H1 (cell line): Measurements from ENCODE around the gene TCF7L2. TPM values are rescaled to one million over a fixed set of nuclear protein-coding genes. Genes with fewer than 3 reads are reported as not detected.

Experiments used
- CTCF ChIA-PET: fragments of 300-600 bp; sonication (Branson Sonifier 250); formaldehyde crosslinking; loops from one replicate; lab custom pipeline; 2021; ENCODE audit not compliant: partially characterized antibody; lab: Charles Lee
- POLR2A ChIA-PET: fragments of 300-600 bp; sonication (Branson Sonifier 250); formaldehyde crosslinking; loops from one replicate; lab custom pipeline; 2021; ENCODE audit warnings: inconsistent platforms; ENCODE audit not compliant: partially characterized antibody; lab: Charles Lee
- DNase-seq, 2 experiments: peaks; one replicate each; pipeline versions ENCODE4 v3.0.0 to v3.0.0-alpha.2; 2010 to 2022; ENCODE audit warnings: low spot score in 2 of 2, low read depth in 1 of 2, mixed read lengths in 1 of 2
- FAIRE-seq: peaks from 2 replicates; lab custom pipeline; 2011; peaks lifted over from hg19 to GRCh38; lab: Jason Lieb, UNC
- H2AFZ ChIP-seq: 2 replicates; pipeline ENCODE4 v1.8.1; 2012; ENCODE audit warnings: low read length, inconsistent platforms
- H2AK5ac ChIP-seq: 2 replicates; pipeline ENCODE4 v1.6.1; 2013; ENCODE audit warnings: low read depth, low read length
- H2BK120ac ChIP-seq: replicated peaks from 2 replicates; pipeline ENCODE3; 2013; ENCODE audit warnings: low read depth, low read length, inconsistent platforms
- H2BK12ac ChIP-seq: 2 replicates; pipeline ENCODE4 v1.6.1; 2013; ENCODE audit warnings: low read depth, low read length
- H2BK15ac ChIP-seq: 2 replicates; pipeline ENCODE4 v1.6.1; 2013; ENCODE audit warnings: low read length
- H2BK20ac ChIP-seq: 2 replicates; pipeline ENCODE4 v1.6.1; 2013; ENCODE audit warnings: low read length
- H2BK5ac ChIP-seq: 2 replicates; pipeline ENCODE4 v1.6.1; 2013; ENCODE audit warnings: low read depth, low read length
- H3K14ac ChIP-seq: 2 replicates; pipeline ENCODE4 v1.6.1; 2013; ENCODE audit warnings: inconsistent platforms; ENCODE audit not compliant: insufficient read length
- H3K18ac ChIP-seq: 2 replicates; pipeline ENCODE4 v1.6.1; 2013; ENCODE audit warnings: low read length; ENCODE audit errors: extremely low read depth
- H3K23ac ChIP-seq: 2 replicates; pipeline ENCODE4 v1.6.1; 2013; ENCODE audit warnings: inconsistent platforms; ENCODE audit not compliant: insufficient read length
- H3K23me2 ChIP-seq: 2 replicates; pipeline ENCODE4 v1.6.1; 2013; ENCODE audit warnings: low read depth, low read length
- H3K27ac ChIP-seq: 2 replicates; pipeline ENCODE4 v1.6.1; 2011; ENCODE audit warnings: low read depth, low read length, inconsistent platforms
- H3K27me3 ChIP-seq, 4 experiments: replicated peaks in 1 of 4; 1 replicate in 1 of 4; 2 replicates in 3 of 4; pipeline versions ENCODE4 v1.6.1 to v1.8.1; 2011 to 2013; ENCODE audit warnings: low read length in 3 of 4, mild to moderate bottlenecking in 3 of 4, inconsistent platforms in 2 of 4, mixed read lengths in 2 of 4, moderate library complexity in 1 of 4; ENCODE audit not compliant: control insufficient read depth in 3 of 4, insufficient read depth in 3 of 4; ENCODE audit errors: extremely low read depth in 1 of 4
- H3K36me3 ChIP-seq, 4 experiments: 2 replicates each; pipeline versions ENCODE4 v1.6.1 to v1.8.1; 2011 to 2013; ENCODE audit warnings: mild to moderate bottlenecking in 4 of 4, low read length in 3 of 4, moderate library complexity in 2 of 4, control low read depth in 1 of 4, inconsistent platforms in 1 of 4; ENCODE audit not compliant: insufficient read depth in 4 of 4, control insufficient read depth in 2 of 4
- H3K4ac ChIP-seq: replicated peaks from 2 replicates; pipeline ENCODE3; 2013; ENCODE audit warnings: low read length, low read depth, mixed read lengths, inconsistent platforms; ENCODE audit not compliant: insufficient read length
- H3K4me1 ChIP-seq, 4 experiments: replicated peaks in 1 of 4; 1 replicate in 1 of 4; 2 replicates in 3 of 4; pipeline versions ENCODE4 v1.6.1 to v1.8.1; 2011 to 2013; ENCODE audit warnings: low read length in 3 of 4, inconsistent platforms in 2 of 4, mixed read lengths in 1 of 4; ENCODE audit not compliant: insufficient read depth in 4 of 4, control insufficient read depth in 3 of 4
- H3K4me2 ChIP-seq, 2 experiments: 2 replicates each; pipeline versions ENCODE4 v1.6.1 to v1.8.1; 2011 to 2013; ENCODE audit warnings: low read depth in 2 of 2, low read length in 2 of 2, control low read depth in 1 of 2, inconsistent platforms in 1 of 2, mild to moderate bottlenecking in 1 of 2; ENCODE audit not compliant: insufficient read depth in 1 of 2
- H3K4me3 ChIP-seq, 4 experiments: fragments of 200-600, 300-600 bp in 1 of 4; sonication (generic), shearing (Covaris generic), sonication (Bioruptor Twin) in 1 of 4; 2 replicates each; pipeline versions ENCODE4 v1.5.1 to v1.8.1; 2011 to 2016; ENCODE audit warnings: low read length in 4 of 4, low read depth in 3 of 4, control low read depth in 2 of 4, inconsistent platforms in 2 of 4, mild to moderate bottlenecking in 2 of 4, mixed read lengths in 1 of 4, moderate library complexity in 1 of 4; ENCODE audit not compliant: insufficient read depth in 2 of 4; ENCODE audit errors: extremely low read depth in 1 of 4
- H3K56ac ChIP-seq: replicated peaks from 2 replicates; pipeline ENCODE3; 2013; ENCODE audit warnings: low read depth, mild to moderate bottlenecking, mixed read lengths, low read length, inconsistent platforms; ENCODE audit not compliant: insufficient read length
- H3K79me1 ChIP-seq: 2 replicates; pipeline ENCODE4 v1.6.1; 2013; ENCODE audit warnings: low read depth, low read length, control low read depth
- H3K79me2 ChIP-seq, 2 experiments: 2 replicates each; pipeline versions ENCODE4 v1.6.1 to v1.8.1; 2012 to 2013; ENCODE audit warnings: low read length in 2 of 2, mild to moderate bottlenecking in 2 of 2, inconsistent platforms in 1 of 2; ENCODE audit not compliant: insufficient read depth in 2 of 2, control insufficient read depth in 1 of 2
- H3K9ac ChIP-seq, 4 experiments: replicated peaks in 1 of 4; 1 replicate in 1 of 4; 2 replicates in 3 of 4; pipeline versions ENCODE4 v1.6.1 to v1.8.1; 2011 to 2013; ENCODE audit warnings: low read depth in 3 of 4, low read length in 3 of 4, control low read depth in 2 of 4, mild to moderate bottlenecking in 2 of 4, moderate library complexity in 2 of 4, inconsistent platforms in 1 of 4; ENCODE audit errors: extremely low read depth in 1 of 4
- H3K9me3 ChIP-seq, 2 experiments: 2 replicates each; pipeline versions ENCODE4 v1.6.1 to v1.8.1; 2012 to 2013; ENCODE audit warnings: mild to moderate bottlenecking in 2 of 2, moderate library complexity in 2 of 2, control low read depth in 1 of 2, inconsistent platforms in 1 of 2, low read depth in 1 of 2, low read length in 1 of 2, mixed read lengths in 1 of 2; ENCODE audit not compliant: insufficient read depth in 2 of 2
- H4K20me1 ChIP-seq, 2 experiments: replicated peaks in 1 of 2; 2 replicates each; pipeline versions ENCODE3 to v1.8.1; 2011 to 2013; ENCODE audit warnings: inconsistent platforms in 2 of 2, low read length in 2 of 2, mild to moderate bottlenecking in 1 of 2; ENCODE audit not compliant: insufficient read depth in 2 of 2, control insufficient read depth in 1 of 2
- H4K5ac ChIP-seq: 2 replicates; pipeline ENCODE4 v1.6.1; 2013; ENCODE audit warnings: low read length, low read depth, mixed read lengths, inconsistent platforms; ENCODE audit not compliant: insufficient read length
- H4K8ac ChIP-seq: 2 replicates; pipeline ENCODE4 v1.8.0; 2013; ENCODE audit warnings: mild to moderate bottlenecking, moderate library complexity, low read length, inconsistent platforms; ENCODE audit not compliant: insufficient read depth; ENCODE audit errors: extremely low read depth
- H4K91ac ChIP-seq: replicated peaks from 2 replicates; pipeline ENCODE3; 2013; ENCODE audit warnings: low read length, mixed read lengths, inconsistent platforms; ENCODE audit not compliant: insufficient read length
- HDAC2 ChIP-seq, 2 experiments: fragments of 300-600 bp in 1 of 2; sonication (generic) in 1 of 2; IDR thresholded peaks; 2 replicates each; pipeline ENCODE4 v1.6.1; 2011 to 2012; ENCODE audit warnings: low read depth in 2 of 2, low read length in 2 of 2, mild to moderate bottlenecking in 2 of 2, moderate library complexity in 2 of 2, borderline replicate concordance in 1 of 2, inconsistent platforms in 1 of 2
- SIRT6 ChIP-seq: IDR thresholded peaks from one replicate; pipeline ENCODE4 v1.7.1; 2012; ENCODE audit warnings: low read length, inconsistent platforms
- WGBS, 2 experiments: shearing (Covaris generic) in 1 of 2; methylation state at CpG; one replicate each; pipeline versions ENCODE4 v1.1.6 to v1.1.7; 2013 to 2015; ENCODE audit warnings: low lambda C conversion rate in 2 of 2, mixed read lengths in 2 of 2, inconsistent platforms in 1 of 2, low coverage in 1 of 2, missing lambda C conversion rate in 1 of 2; ENCODE audit not compliant: insufficient replicate concordance in 2 of 2, insufficient coverage in 1 of 2, insufficient read length in 1 of 2; ENCODE audit errors: extremely low coverage in 1 of 2, missing lambda C conversion rate in 1 of 2; 5-methylcytosine and 5-hydroxymethylcytosine counted together
- polyA plus RNA-seq, 7 experiments: library from polyadenylated mRNA; depleted of rRNA in 3 of 7; stranded (reverse) in 5 of 7; unstranded in 2 of 7; fragments of >200 nt in 5 of 7; fragments of 200-250 nt in 2 of 7; gene quantifications; 1 replicate in 5 of 7; 2 replicates in 1 of 7; 4 replicates in 1 of 7; pipeline versions ENCODE4 v1.2.1 to v1.2.3, GENCODE V29; 2011 to 2013; ENCODE audit warnings: missing spikeins in 2 of 7, mixed read lengths in 2 of 7
- total RNA-seq: library from RNA; stranded (reverse); fragmentation: NEBNext Ultra II Directional; extraction: Animal tissue kit (Norgen Biotek cat#: 25700); gene quantifications from 2 replicates; pipeline ENCODE4 v1.2.1, GENCODE V29; 2021

TCF7L2 gene
- total and polyA plus RNA-seq, 2 of the 8 experiments (the other 6 are each of a cell fraction or from before 2014, with no cell fraction given): 33.9 to 67.3 TPM

GRCh38 chr10:113045147-113046055 is 95.4 kb downstream of the TCF7L2 start:
- Histone ChIP-seq H2BK12ac (no peak overlapping the region), H3K56ac (no peak overlapping the region), H4K8ac (no peak overlapping the region), H3K4me3 (no peak overlapping the region), H3K27ac (no peak overlapping the region), H2BK20ac (no peak overlapping the region), H2BK120ac (no peak overlapping the region), H3K14ac (no peak overlapping the region), H3K18ac (no peak overlapping the region), H3K23me2 (no peaks in the 10 kb centered on the region), H4K5ac (no peak overlapping the region), H3K4me2 (no peak overlapping the region), H4K91ac (no peak overlapping the region), H4K20me1 (peaks cover 23 to 31% of the 10 kb centered on the region in 2 experiments), H3K9me3 (no peaks in the 10 kb centered on the region), H2AFZ (no peak overlapping the region), H3K79me1 (peaks cover 29% of the 10 kb centered on the region), H3K27me3 (no peaks in the 10 kb centered on the region), H3K79me2 (peaks cover 13 to 100% of the 10 kb centered on the region in 2 experiments; a peak in 3 of 4 replicates), H2BK15ac (no peak overlapping the region), H3K9ac (no peak overlapping the region), H3K4ac (no peak overlapping the region), H2BK5ac (no peak overlapping the region), H3K4me1 (peaks cover 9 to 27% (median 26%) of the 10 kb centered on the region in 4 experiments), H3K36me3 (peaks cover 0 to 25% (median 6%) of the 10 kb centered on the region in 4 experiments; a peak in 5 of 8 replicates), H2AK5ac (no peak overlapping the region), H3K23ac (no peak overlapping the region)
- FAIRE-seq (no peak), DNase-seq (no peak)
- TF ChIP-seq SIRT6 (no peak), HDAC2 (IDR thresholded peaks at IDR 0.05; ENCODE audit: borderline replicate concordance in 1 of 2, low read depth in 2 of 2, low read length in 2 of 2) (no peak)
- WGBS, 2 experiments: 85% methylated on average over 10 of the region's 10 CpGs; no CpG with 5 or more reads in 1 of the 2 experiments
- ChIA-PET POLR2A (interaction anchor here (1.7 kb wide), 1 partner anchor 9 kb away, joined by 4 read pairs; no protein-coding TSS in a partner anchor), CTCF (interaction anchor here (0.5 to 0.6 kb wide), 2 partner anchors 81 to 149 kb away, joined by 3 read pairs; no protein-coding TSS in a partner anchor)
